ENCODE data around the gene SKAP1.
"Not testable (repeated sequence)": the region's sequence is repeated elsewhere in the genome, so short reads cannot be mapped to it uniquely, and the experiment has no call there.

Gene SKAP1

DNA sequence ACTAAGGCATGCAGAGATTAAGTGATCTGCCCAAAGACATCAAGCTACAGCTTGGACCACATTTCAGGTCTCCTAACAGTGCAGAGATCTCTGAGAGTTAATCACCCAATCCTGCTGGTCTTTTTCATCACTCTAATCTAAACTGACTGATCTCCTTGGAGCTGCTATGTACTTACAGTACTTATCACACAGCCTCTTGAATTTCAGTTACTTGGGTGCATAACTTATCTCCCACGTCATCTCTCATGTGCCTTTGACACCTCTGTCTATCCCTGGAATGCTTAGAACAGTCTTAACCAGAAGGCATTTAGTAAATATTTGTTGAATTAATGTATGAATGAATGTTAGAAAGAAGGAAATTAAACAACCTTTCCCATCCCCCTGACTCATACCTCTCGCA is 183.4 kb downstream of the SKAP1 start:
- Histone ChIP-seq H2BK120ac (ENCODE audit: low read depth, low read length) (no peak overlapping the region), H4K91ac (ENCODE audit: low read depth, low read length, poor library complexity) (no peak overlapping the region), H3K79me1 (ENCODE audit: low read depth, low read length) (no peaks in the 10 kb centered on the region), H3K27ac (replicated peaks; ENCODE audit: low read length) (no peak overlapping the region), H3K9me3 (replicated peaks in 1 of 2; ENCODE audit: control insufficient read depth in 2 of 2, insufficient read depth in 1 of 2, low read depth in 1 of 2, low read length in 2 of 2) (no peaks in the 10 kb centered on the region), H2AK5ac (ENCODE audit: low read depth, low read length) (no peak overlapping the region), H2BK5ac (ENCODE audit: low read length) (no peak overlapping the region), H4K8ac (ENCODE audit: low read depth, low read length) (no peak overlapping the region), H3K27me3 (ENCODE audit: control insufficient read depth in 3 of 3, insufficient read depth in 3 of 3, low read depth in 1 of 3, low read length in 3 of 3) (peaks cover 0 to 39% (median 0%) of the 10 kb centered on the region in 3 experiments), H3K18ac (ENCODE audit: low read length) (no peak overlapping the region), H3K9ac (ENCODE audit: low read depth, low read length, poor library complexity) (no peak overlapping the region), H3K4ac (ENCODE audit: low read length) (no peak overlapping the region), H2BK12ac (ENCODE audit: low read length) (no peak overlapping the region), H3K23ac (ENCODE audit: low read depth, low read length, poor library complexity) (no peak overlapping the region), H2AFZ (ENCODE audit: low read length) (no peak overlapping the region), H3K4me1 (ENCODE audit: control insufficient read depth in 2 of 2, insufficient read depth in 1 of 2, low read depth in 1 of 2, low read length in 2 of 2) (no peaks in the 10 kb centered on the region), H3K4me3 (ENCODE audit: low read length in 2 of 2) (no peak overlapping the region), H3K36me3 (replicated peaks in 1 of 2; ENCODE audit: control insufficient read depth in 2 of 2, insufficient read depth in 2 of 2, low read length in 2 of 2) (no peaks in the 10 kb centered on the region), H2BK15ac (ENCODE audit: low read length) (no peak overlapping the region), H3K14ac (ENCODE audit: low read length) (no peak overlapping the region), H3K4me2 (ENCODE audit: insufficient read depth, low read length, poor library complexity, severe bottlenecking) (no peak overlapping the region)
- WGBS, 2 donors (ENCODE audit: extremely low coverage in 2 of 2, insufficient read length in 2 of 2, insufficient replicate concordance in 1 of 2): no CpG with 5 or more reads among the region's 2 CpGs
- DNase-seq (ENCODE audit: low spot score): no peak

- H3K79me1 ChIP-seq (ENCODE audit: low read depth, low read length); H2BK5ac ChIP-seq (ENCODE audit: low read length); H3K4me3 ChIP-seq (ENCODE audit: low read length in 2 of 2); H4K91ac ChIP-seq (ENCODE audit: low read depth, low read length, poor library complexity); H3K4ac ChIP-seq (ENCODE audit: low read length); H3K9ac ChIP-seq (ENCODE audit: low read depth, low read length, poor library complexity); H2BK12ac ChIP-seq (ENCODE audit: low read length); H3K14ac ChIP-seq (ENCODE audit: low read length); H2BK120ac ChIP-seq (ENCODE audit: low read depth, low read length); H3K18ac ChIP-seq (ENCODE audit: low read length); H3K4me1 ChIP-seq (ENCODE audit: control insufficient read depth in 2 of 2, insufficient read depth in 1 of 2, low read depth in 1 of 2, low read length in 2 of 2); H2AFZ ChIP-seq (ENCODE audit: low read length); H3K36me3 ChIP-seq (replicated peaks in 1 of 2; ENCODE audit: control insufficient read depth in 2 of 2, insufficient read depth in 2 of 2, low read length in 2 of 2); H3K9me3 ChIP-seq (replicated peaks in 1 of 2; ENCODE audit: control insufficient read depth in 2 of 2, insufficient read depth in 1 of 2, low read depth in 1 of 2, low read length in 2 of 2); DNase-seq (ENCODE audit: low spot score); H3K23ac ChIP-seq (ENCODE audit: low read depth, low read length, poor library complexity); H4K8ac ChIP-seq (ENCODE audit: low read depth, low read length); H2BK15ac ChIP-seq (ENCODE audit: low read length); H2AK5ac ChIP-seq (ENCODE audit: low read depth, low read length); H3K27ac ChIP-seq (replicated peaks; ENCODE audit: low read length); H3K4me2 ChIP-seq (ENCODE audit: insufficient read depth, low read length, poor library complexity, severe bottlenecking): not testable (repeated sequence)
- WGBS, 2 donors (ENCODE audit: extremely low coverage in 2 of 2, insufficient read length in 2 of 2, insufficient replicate concordance in 1 of 2): 100% methylated on average over 1 of the region's 5 CpGs; no CpG with 5 or more reads in 1 of the 2 donors
- peaks cover 0 to 34% (median 0%) of the 10 kb centered on the region in 3 experiments for H3K27me3 ChIP-seq (ENCODE audit: control insufficient read depth in 3 of 3, insufficient read depth in 3 of 3, low read depth in 1 of 3, low read length in 3 of 3)
Measured at GRCh38 chr17:48245465-48246033, 184.5 kb downstream of the SKAP1 start.

DNA sequence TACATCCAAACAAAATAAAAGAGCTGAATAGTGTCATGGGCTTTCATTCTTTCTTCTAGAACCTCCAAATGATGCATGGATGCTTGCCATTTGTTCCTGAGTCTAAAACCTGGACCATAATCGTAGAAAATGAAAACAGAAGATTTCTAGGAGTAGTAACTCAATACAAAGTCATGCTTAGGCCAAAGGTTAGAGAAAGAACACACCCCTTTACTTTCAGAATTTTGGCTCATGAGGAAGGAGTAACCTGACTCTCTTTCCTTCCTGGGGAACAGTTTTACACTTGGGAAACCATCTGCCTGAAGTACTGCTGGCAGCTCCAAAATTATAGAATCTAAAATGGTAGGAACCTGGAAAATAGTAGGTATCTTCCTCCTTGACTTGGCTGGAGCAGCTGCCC is 185.2 kb downstream of the SKAP1 start:
- no peak overlapping the region for H2BK12ac ChIP-seq (ENCODE audit: low read length)
- no peak overlapping the region for H2BK15ac ChIP-seq (ENCODE audit: low read length)
- no peak overlapping the region for H2BK5ac ChIP-seq (ENCODE audit: low read length)
- H3K79me1 ChIP-seq (ENCODE audit: low read depth, low read length): no peaks in the 10 kb centered on the region
- no peak overlapping the region for H3K4me2 ChIP-seq (ENCODE audit: insufficient read depth, low read length, poor library complexity, severe bottlenecking)
- peaks cover 0 to 37% (median 0%) of the 10 kb centered on the region in 3 experiments for H3K27me3 ChIP-seq (ENCODE audit: control insufficient read depth in 3 of 3, insufficient read depth in 3 of 3, low read depth in 1 of 3, low read length in 3 of 3)
- no peak overlapping the region for H3K9ac ChIP-seq (ENCODE audit: low read depth, low read length, poor library complexity)
- no peak overlapping the region for H2BK120ac ChIP-seq (ENCODE audit: low read depth, low read length)
- H3K23ac ChIP-seq (ENCODE audit: low read depth, low read length, poor library complexity): no peak overlapping the region
- H3K4me3 ChIP-seq (ENCODE audit: low read length in 2 of 2): no peak overlapping the region
- no peak overlapping the region for H2AFZ ChIP-seq (ENCODE audit: low read length)
- H3K18ac ChIP-seq (ENCODE audit: low read length): no peak overlapping the region
- no CpG with 5 or more reads among the region's 1 CpG for WGBS, 2 donors (ENCODE audit: extremely low coverage in 2 of 2, insufficient read length in 2 of 2, insufficient replicate concordance in 1 of 2)
- H3K36me3 ChIP-seq (replicated peaks in 1 of 2; ENCODE audit: control insufficient read depth in 2 of 2, insufficient read depth in 2 of 2, low read length in 2 of 2): no peaks in the 10 kb centered on the region
- H3K4me1 ChIP-seq (ENCODE audit: control insufficient read depth in 2 of 2, insufficient read depth in 1 of 2, low read depth in 1 of 2, low read length in 2 of 2): peaks cover 0 to 2% of the 10 kb centered on the region in 2 donors
- DNase-seq (ENCODE audit: low spot score): no peak
- no peak overlapping the region for H3K4ac ChIP-seq (ENCODE audit: low read length)
- H4K8ac ChIP-seq (ENCODE audit: low read depth, low read length): no peak overlapping the region
- H3K27ac ChIP-seq (replicated peaks; ENCODE audit: low read length): no peak overlapping the region
- H2AK5ac ChIP-seq (ENCODE audit: low read depth, low read length): no peak overlapping the region
- no peak overlapping the region for H4K91ac ChIP-seq (ENCODE audit: low read depth, low read length, poor library complexity)
- no peak overlapping the region for H3K14ac ChIP-seq (ENCODE audit: low read length)
- no peaks in the 10 kb centered on the region for H3K9me3 ChIP-seq (replicated peaks in 1 of 2; ENCODE audit: control insufficient read depth in 2 of 2, insufficient read depth in 1 of 2, low read depth in 1 of 2, low read length in 2 of 2)

GRCh38 chr17:48244121-48244711 is 185.8 kb downstream of the SKAP1 start:
- H2BK12ac ChIP-seq (ENCODE audit: low read length): no peak overlapping the region

More at GRCh38 chr17:48244121-48244711, 185.8 kb downstream of the SKAP1 start:
- DNase-seq (ENCODE audit: low spot score): no peak
- no CpG with 5 or more reads among the region's 3 CpGs for WGBS, 2 donors (ENCODE audit: extremely low coverage in 2 of 2, insufficient read length in 2 of 2, insufficient replicate concordance in 1 of 2)
- Histone ChIP-seq H3K4ac (ENCODE audit: low read length) (no peak overlapping the region), H3K27me3 (ENCODE audit: control insufficient read depth in 3 of 3, insufficient read depth in 3 of 3, low read depth in 1 of 3, low read length in 3 of 3) (peaks cover 0 to 37% (median 0%) of the 10 kb centered on the region in 3 experiments), H2AK5ac (ENCODE audit: low read depth, low read length) (no peak overlapping the region), H4K8ac (ENCODE audit: low read depth, low read length) (no peak overlapping the region), H3K27ac (replicated peaks; ENCODE audit: low read length) (no peak overlapping the region), H2BK5ac (ENCODE audit: low read length) (no peak overlapping the region), H2AFZ (ENCODE audit: low read length) (no peak overlapping the region), H3K18ac (ENCODE audit: low read length) (no peak overlapping the region), H3K14ac (ENCODE audit: low read length) (no peak overlapping the region), H3K36me3 (replicated peaks in 1 of 2; ENCODE audit: control insufficient read depth in 2 of 2, insufficient read depth in 2 of 2, low read length in 2 of 2) (no peaks in the 10 kb centered on the region), H3K9ac (ENCODE audit: low read depth, low read length, poor library complexity) (no peak overlapping the region), H3K9me3 (replicated peaks in 1 of 2; ENCODE audit: control insufficient read depth in 2 of 2, insufficient read depth in 1 of 2, low read depth in 1 of 2, low read length in 2 of 2) (no peaks in the 10 kb centered on the region), H4K91ac (ENCODE audit: low read depth, low read length, poor library complexity) (no peak overlapping the region), H2BK120ac (ENCODE audit: low read depth, low read length) (no peak overlapping the region), H3K4me1 (ENCODE audit: control insufficient read depth in 2 of 2, insufficient read depth in 1 of 2, low read depth in 1 of 2, low read length in 2 of 2) (peaks cover 0 to 2% of the 10 kb centered on the region in 2 donors), H3K4me3 (ENCODE audit: low read length in 2 of 2) (no peak overlapping the region), H3K4me2 (ENCODE audit: insufficient read depth, low read length, poor library complexity, severe bottlenecking) (no peak overlapping the region), H3K23ac (ENCODE audit: low read depth, low read length, poor library complexity) (no peak overlapping the region), H2BK15ac (ENCODE audit: low read length) (no peak overlapping the region), H3K79me1 (ENCODE audit: low read depth, low read length) (no peaks in the 10 kb centered on the region)
